ENCODE measurements around the gene LMOD3.

LMOD3 gene

GRCh38 chr3:69094467-69095205 lies 27.8 kb downstream of the LMOD3 start:
- no peaks in the 10 kb centered on the region; the same call in 1 of the 2 replicates for H3K36me3 ChIP-seq (ENCODE audit: insufficient read depth, low read length)
- H3K4me1 ChIP-seq (ENCODE audit: insufficient read depth, low read length): peaks cover 37% of the 10 kb centered on the region
- no peaks in the 10 kb centered on the region for H3K9me3 ChIP-seq (ENCODE audit: control insufficient read depth, insufficient read depth, low read length)
- no peak overlapping the region for H3K9ac ChIP-seq (ENCODE audit: low read depth, low read length)

GRCh38 chr3:69092030-69092516 lies 30.3 kb downstream of the LMOD3 start:
- H3K4me1 ChIP-seq (ENCODE audit: insufficient read depth, low read length): peaks cover 55% of the 10 kb centered on the region
- H3K36me3 ChIP-seq (ENCODE audit: insufficient read depth, low read length): no peaks in the 10 kb centered on the region; the same call in 1 of the 2 replicates
- no peak overlapping the region; the same call in 1 of the 2 replicates for H3K9ac ChIP-seq (ENCODE audit: low read depth, low read length)
- no peaks in the 10 kb centered on the region for H3K9me3 ChIP-seq (ENCODE audit: control insufficient read depth, insufficient read depth, low read length)

- Histone ChIP-seq H3K9me3 (ENCODE audit: control insufficient read depth, insufficient read depth, low read length) (no peaks in the 10 kb centered on the region), H3K9ac (ENCODE audit: low read depth, low read length) (no peak overlapping the region), H3K36me3 (ENCODE audit: insufficient read depth, low read length) (no peaks in the 10 kb centered on the region), H3K4me1 (ENCODE audit: insufficient read depth, low read length) (peaks cover 55% of the 10 kb centered on the region)
Observed at GRCh38 chr3:69091389-69092029, 30.9 kb downstream of the LMOD3 start.

- Histone ChIP-seq H3K4me1 (ENCODE audit: insufficient read depth, low read length) (peaks cover 54% of the 10 kb centered on the region), H3K36me3 (ENCODE audit: insufficient read depth, low read length) (no peaks in the 10 kb centered on the region), H3K9ac (ENCODE audit: low read depth, low read length) (no peak overlapping the region), H3K9me3 (ENCODE audit: control insufficient read depth, insufficient read depth, low read length) (no peaks in the 10 kb centered on the region)
Observed at GRCh38 chr3:69090021-69090420, 32.4 kb downstream of the LMOD3 start.

GRCh38 chr3:69088063-69088462 lies 34.3 kb downstream of the LMOD3 start:
- Histone ChIP-seq H3K4me1 (ENCODE audit: insufficient read depth, low read length) (peaks cover 44% of the 10 kb centered on the region), H3K36me3 (ENCODE audit: insufficient read depth, low read length) (no peaks in the 10 kb centered on the region), H3K9me3 (ENCODE audit: control insufficient read depth, insufficient read depth, low read length) (no peaks in the 10 kb centered on the region), H3K9ac (ENCODE audit: low read depth, low read length) (no peak overlapping the region)

- Histone ChIP-seq H3K9ac (ENCODE audit: low read depth, low read length) (no peak overlapping the region), H3K9me3 (ENCODE audit: control insufficient read depth, insufficient read depth, low read length) (no peaks in the 10 kb centered on the region), H3K4me1 (ENCODE audit: insufficient read depth, low read length) (peaks cover 42% of the 10 kb centered on the region), H3K36me3 (ENCODE audit: insufficient read depth, low read length) (no peaks in the 10 kb centered on the region)
Observed at GRCh38 chr3:69087030-69087791, 35.2 kb downstream of the LMOD3 start.

- H3K4me1 ChIP-seq (ENCODE audit: insufficient read depth, low read length): peaks cover 40% of the 10 kb centered on the region
- no peaks in the 10 kb centered on the region for H3K36me3 ChIP-seq (ENCODE audit: insufficient read depth, low read length)
- no peaks in the 10 kb centered on the region for H3K9me3 ChIP-seq (ENCODE audit: control insufficient read depth, insufficient read depth, low read length)
- peak overlapping the region; percentile 98 for H3K9ac ChIP-seq (ENCODE audit: low read depth, low read length)
Observed at GRCh38 chr3:69085833-69086722, 36.3 kb downstream of the LMOD3 start.

GRCh38 chr3:69085168-69085832 lies 37.1 kb downstream of the LMOD3 start:
- Histone ChIP-seq H3K4me1 (ENCODE audit: insufficient read depth, low read length) (peaks cover 38% of the 10 kb centered on the region), H3K9ac (ENCODE audit: low read depth, low read length) (peak overlapping the region; percentile 98), H3K36me3 (ENCODE audit: insufficient read depth, low read length) (no peaks in the 10 kb centered on the region), H3K9me3 (ENCODE audit: control insufficient read depth, insufficient read depth, low read length) (no peaks in the 10 kb centered on the region)

- H3K36me3 ChIP-seq (ENCODE audit: insufficient read depth, low read length): no peaks in the 10 kb centered on the region
- no peaks in the 10 kb centered on the region for H3K9me3 ChIP-seq (ENCODE audit: control insufficient read depth, insufficient read depth, low read length)
- H3K9ac ChIP-seq (ENCODE audit: low read depth, low read length): peak within 1 kb of the TSS; percentile 98
- peaks cover 31% of the 10 kb centered on the region for H3K4me1 ChIP-seq (ENCODE audit: insufficient read depth, low read length)
Observed at GRCh38 chr3:69084326-69085167, 37.8 kb downstream of the LMOD3 start, which contains the start of gene ARL6IP5. Gene ARL6IP5 (plus strand): TSS chr3:69084937. CDS start chr3:69085048, 111 bp downstream.

GRCh38 chr3:69082805-69083204 lies 39.6 kb downstream of the LMOD3 start:
- Histone ChIP-seq H3K9ac (ENCODE audit: low read depth, low read length) (no peak overlapping the region), H3K36me3 (ENCODE audit: insufficient read depth, low read length) (no peaks in the 10 kb centered on the region), H3K4me1 (ENCODE audit: insufficient read depth, low read length) (peaks cover 14% of the 10 kb centered on the region), H3K9me3 (ENCODE audit: control insufficient read depth, insufficient read depth, low read length) (no peaks in the 10 kb centered on the region)

- Histone ChIP-seq H3K9ac (ENCODE audit: low read depth, low read length) (no peak overlapping the region), H3K36me3 (ENCODE audit: insufficient read depth, low read length) (no peaks in the 10 kb centered on the region), H3K9me3 (ENCODE audit: control insufficient read depth, insufficient read depth, low read length) (no peaks in the 10 kb centered on the region), H3K4me1 (ENCODE audit: insufficient read depth, low read length) (peaks cover 14% of the 10 kb centered on the region)
Observed at GRCh38 chr3:69082361-69082760, 40.0 kb downstream of the LMOD3 start.

GRCh38 chr3:69081583-69082262 lies 40.7 kb downstream of the LMOD3 start:
- Histone ChIP-seq H3K36me3 (ENCODE audit: insufficient read depth, low read length) (no peaks in the 10 kb centered on the region), H3K4me1 (ENCODE audit: insufficient read depth, low read length) (peaks cover 14% of the 10 kb centered on the region), H3K9ac (ENCODE audit: low read depth, low read length) (no peak overlapping the region), H3K9me3 (ENCODE audit: control insufficient read depth, insufficient read depth, low read length) (no peaks in the 10 kb centered on the region)

Data from ES-I3 (cell line).